ENCODE measurements around the gene SLCO4C1. TPM values are rescaled to one million over a fixed set of nuclear protein-coding genes. Genes with fewer than 3 reads are reported as not detected.

SLCO4C1 gene
- total RNA-seq, 1 donor from 2014 or later: 4.0 TPM

DNA sequence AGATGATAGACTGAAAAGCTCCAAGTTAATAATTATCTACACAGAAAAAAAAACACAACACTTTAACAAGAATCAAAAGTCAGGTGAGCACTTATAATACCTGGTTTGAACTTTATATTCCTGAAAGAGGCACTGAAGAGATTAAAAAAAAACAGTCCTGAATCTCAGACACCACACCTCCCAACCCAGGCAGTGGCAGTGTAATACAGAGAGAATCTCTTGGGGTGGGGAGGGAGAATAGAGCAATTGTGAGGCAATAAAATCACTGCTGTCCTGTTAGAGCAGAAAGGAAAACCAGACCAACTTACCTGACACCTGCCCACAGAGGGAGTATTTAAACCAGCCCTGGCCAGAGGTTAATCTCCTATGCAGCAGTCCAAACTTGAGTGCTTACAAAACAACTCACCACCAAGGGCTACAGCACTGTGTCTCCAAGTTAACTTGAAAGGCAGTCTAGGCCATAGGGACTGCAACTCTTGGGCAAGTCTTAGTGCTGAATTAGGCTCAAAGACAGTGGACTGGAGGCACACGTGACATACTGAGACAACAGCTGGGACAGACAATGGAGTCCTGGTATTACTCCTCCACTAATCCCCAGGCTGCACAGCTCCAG, 54.2 kb downstream of the SLCO4C1 start:
- TF ChIP-seq CTCF (IDR thresholded peaks at IDR 0.05; ENCODE audit: unreplicated experiment): no peak
- Mint-ChIP-seq H3K4me1 (ENCODE audit: low read depth) (peaks cover 12% of the 10 kb centered on the region), H3K27ac (peak overlapping the region; percentile 73), H3K36me3 (ENCODE audit: insufficient read depth) (peaks cover 3% of the 10 kb centered on the region), H3K9me3 (ENCODE audit: low read depth) (no peaks in the 10 kb centered on the region), H3K27me3 (no peaks in the 10 kb centered on the region), H3K4me3 (ENCODE audit: low read depth) (no peak overlapping the region)
- DNase-seq (ENCODE audit: low spot score, unreplicated experiment): no peak

DNA sequence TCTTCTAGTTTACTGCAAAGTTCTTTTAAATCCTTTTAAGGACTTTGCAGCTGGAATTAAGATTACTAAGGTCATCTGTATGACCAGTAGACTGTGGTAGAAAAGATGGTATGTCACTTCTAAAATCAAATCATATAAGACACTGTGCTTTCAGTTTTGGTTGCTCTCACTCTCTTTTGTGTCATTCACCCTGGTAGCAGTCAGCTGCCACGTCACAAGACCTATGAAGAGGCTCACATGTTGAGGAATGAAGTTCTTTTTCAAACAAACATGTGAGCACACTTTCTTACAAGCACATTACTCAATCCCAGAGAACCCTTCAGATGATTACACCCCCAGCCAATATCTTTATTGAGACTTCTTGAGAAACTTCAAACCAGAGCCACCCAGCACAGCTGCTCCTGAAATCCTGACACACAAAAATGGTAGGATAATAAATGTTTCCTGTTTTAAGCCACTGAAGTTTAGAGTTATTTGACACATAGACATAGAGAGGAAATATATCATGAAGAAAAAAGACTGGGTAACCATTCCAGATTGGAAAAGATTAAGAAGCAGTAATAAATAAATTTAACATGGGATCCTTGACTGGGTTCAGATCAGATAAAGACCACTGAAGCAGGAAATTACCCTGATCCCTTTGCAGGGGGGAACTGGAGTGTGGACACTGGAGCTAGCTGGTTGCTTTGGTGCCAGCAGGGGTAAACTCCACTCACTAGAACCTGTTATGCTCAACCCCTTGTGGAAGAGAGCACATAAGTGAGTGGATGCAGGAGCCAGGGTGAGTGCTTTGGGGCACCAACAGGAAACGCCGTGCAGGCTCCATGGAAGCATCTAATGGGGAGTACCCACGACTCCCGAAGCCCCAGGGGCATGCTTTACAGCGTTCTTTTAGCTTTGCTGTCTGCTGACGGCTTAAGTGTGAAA, 64.1 kb downstream of the SLCO4C1 start:
- TF ChIP-seq CTCF (IDR thresholded peaks at IDR 0.05; ENCODE audit: unreplicated experiment): no peak
- Mint-ChIP-seq H3K4me3 (ENCODE audit: low read depth) (no peak overlapping the region), H3K9me3 (ENCODE audit: low read depth) (peaks cover 3% of the 10 kb centered on the region), H3K27ac (no peak overlapping the region), H3K27me3 (no peaks in the 10 kb centered on the region), H3K36me3 (ENCODE audit: insufficient read depth) (no peaks in the 10 kb centered on the region), H3K4me1 (ENCODE audit: low read depth) (no peaks in the 10 kb centered on the region)
- no peak for DNase-seq (ENCODE audit: low spot score, unreplicated experiment)

DNA sequence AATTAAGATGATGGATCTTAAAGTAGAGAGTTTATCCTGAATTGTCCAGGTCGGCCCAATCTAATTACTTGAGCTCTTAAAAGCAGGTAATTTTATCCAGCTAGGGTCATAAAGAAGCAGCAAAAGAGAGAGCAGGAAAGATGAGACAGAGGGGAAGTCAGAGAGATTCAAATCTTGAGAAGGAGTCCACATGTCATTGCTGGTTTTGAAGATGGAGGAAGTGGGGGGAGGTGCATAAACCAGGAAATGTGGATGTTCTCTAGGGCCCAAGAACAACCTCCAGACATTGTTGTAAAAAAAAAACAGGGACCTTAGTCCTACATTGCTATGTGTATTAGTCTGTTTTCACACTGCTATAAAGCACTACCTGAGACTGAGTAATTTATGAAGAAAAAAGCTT, 66.4 kb downstream of the SLCO4C1 start:
- Mint-ChIP-seq H3K27ac (no peak overlapping the region), H3K4me1 (ENCODE audit: low read depth) (no peaks in the 10 kb centered on the region), H3K4me3 (ENCODE audit: low read depth) (no peak overlapping the region), H3K27me3 (no peaks in the 10 kb centered on the region), H3K36me3 (ENCODE audit: insufficient read depth) (no peaks in the 10 kb centered on the region), H3K9me3 (ENCODE audit: low read depth) (peaks cover 3% of the 10 kb centered on the region)
- DNase-seq (ENCODE audit: low spot score, unreplicated experiment): no peak
- TF ChIP-seq CTCF (IDR thresholded peaks at IDR 0.05; ENCODE audit: unreplicated experiment): no peak

- DNase-seq (ENCODE audit: low spot score, unreplicated experiment): no peak
- H3K4me1 Mint-ChIP-seq (ENCODE audit: low read depth): peaks cover 7% of the 10 kb centered on the region
- H3K36me3 Mint-ChIP-seq (ENCODE audit: insufficient read depth): peaks cover 7% of the 10 kb centered on the region
- H3K27ac Mint-ChIP-seq: no peak overlapping the region
- no peak for TF ChIP-seq CTCF (IDR thresholded peaks at IDR 0.05; ENCODE audit: unreplicated experiment)
- peaks cover 10% of the 10 kb centered on the region for H3K9me3 Mint-ChIP-seq (ENCODE audit: low read depth)
- H3K4me3 Mint-ChIP-seq (ENCODE audit: low read depth): no peak overlapping the region
- no peaks in the 10 kb centered on the region for H3K27me3 Mint-ChIP-seq
Measured at GRCh38 chr5:102226321-102226720, 69.8 kb downstream of the SLCO4C1 start.

DNA sequence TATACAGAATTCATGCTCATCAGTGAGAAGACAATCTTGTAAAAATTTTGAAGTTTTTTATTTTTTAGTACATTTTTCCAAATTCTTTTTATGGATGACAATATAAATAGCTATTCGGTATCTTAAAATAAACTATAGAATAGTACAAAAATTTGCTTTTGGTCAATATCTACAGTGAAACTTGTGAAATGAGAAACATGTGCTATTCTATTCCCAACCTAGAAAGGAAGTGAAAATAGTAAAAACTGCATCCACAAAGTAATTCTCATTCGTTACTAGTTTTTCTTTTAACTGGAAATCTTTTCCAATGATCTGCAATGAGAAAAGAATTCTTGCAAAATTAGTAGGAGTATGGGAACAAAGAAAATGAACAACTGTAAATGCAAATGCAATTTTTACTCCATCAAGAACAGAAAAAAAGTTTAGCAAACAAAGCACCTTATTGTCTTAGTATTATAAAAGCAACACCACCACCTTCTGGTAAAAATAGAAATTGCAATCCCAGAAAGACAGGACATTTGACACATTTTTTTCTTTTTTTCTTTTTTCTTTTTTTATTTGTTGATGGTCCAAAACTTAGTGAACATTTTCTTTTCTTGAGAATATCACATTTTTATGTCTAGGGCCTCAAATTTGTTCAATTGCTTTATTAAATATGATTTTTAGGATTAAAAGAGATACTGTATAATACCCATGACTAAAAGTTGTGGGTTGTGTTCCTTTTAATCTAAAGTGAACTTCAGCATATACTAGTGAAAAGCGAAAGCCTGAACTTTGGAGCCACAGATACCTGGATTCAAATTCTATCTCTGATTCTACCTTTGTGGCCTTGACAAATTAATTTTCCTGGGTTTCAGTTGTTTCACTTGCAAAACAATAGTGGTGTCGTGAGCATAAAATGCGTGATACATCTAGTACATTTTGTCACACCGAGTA, 72.3 kb downstream of the SLCO4C1 start:
- H3K4me3 Mint-ChIP-seq (ENCODE audit: low read depth): no peak overlapping the region
- peaks cover 7% of the 10 kb centered on the region for H3K4me1 Mint-ChIP-seq (ENCODE audit: low read depth)
- H3K9me3 Mint-ChIP-seq (ENCODE audit: low read depth): peaks cover 25% of the 10 kb centered on the region
- H3K27ac Mint-ChIP-seq: no peak overlapping the region
- TF ChIP-seq CTCF (IDR thresholded peaks at IDR 0.05; ENCODE audit: unreplicated experiment): peak; percentile 83
- no peaks in the 10 kb centered on the region for H3K27me3 Mint-ChIP-seq
- H3K36me3 Mint-ChIP-seq (ENCODE audit: insufficient read depth): peaks cover 10% of the 10 kb centered on the region
- no peak for DNase-seq (ENCODE audit: low spot score, unreplicated experiment)

All from progenitor cell of endocrine pancreas (in vitro differentiated cells).